NCI-H2029 treated with DMSO at 0.1 percent for 48 hours (cell line): ENCODE data around the gene CTDSPL.
"Not testable (repeated sequence)": the region's sequence is repeated elsewhere in the genome, so short reads cannot be mapped to it uniquely, and the experiment has no call there.

Experiments
- DNase-seq: peaks from one replicate; lab custom pipeline; 2025; lab: John Stamatoyannopoulos, UW

CTDSPL gene

GRCh38 chr3:37861620-37862041, at the start of gene CTDSPL:
TSS of gene CTDSPL (plus strand) at chr3:37861880. CDS start at chr3:37862200, 320 bp downstream.
- DNase-seq, result no peak

- no peak for DNase-seq
Measured at GRCh38 chr3:37812499-37812896, 49.2 kb upstream of the CTDSPL start.

GRCh38 chr3:37813403-37813802, 48.3 kb upstream of the CTDSPL start:
- no peak for DNase-seq

GRCh38 chr3:37814547-37814946, 47.1 kb upstream of the CTDSPL start:
- DNase-seq, result no peak

- not testable (repeated sequence) for DNase-seq
Measured at GRCh38 chr3:37815156-37815555, 46.5 kb upstream of the CTDSPL start.

GRCh38 chr3:37816271-37816670, 45.4 kb upstream of the CTDSPL start:
- DNase-seq, result no peak

- DNase-seq, result no peak
Measured at GRCh38 chr3:37819591-37819990, 42.1 kb upstream of the CTDSPL start.

GRCh38 chr3:37820286-37820685, 41.4 kb upstream of the CTDSPL start:
- DNase-seq, result no peak

- no peak for DNase-seq
Measured at GRCh38 chr3:37823189-37823588, 38.5 kb upstream of the CTDSPL start.

- DNase-seq, result no peak
Measured at GRCh38 chr3:37824090-37824953, 37.4 kb upstream of the CTDSPL start.

- DNase-seq, result peak; percentile 81
Measured at GRCh38 chr3:37824954-37825328, 36.7 kb upstream of the CTDSPL start.

- DNase-seq, result no peak
Measured at GRCh38 chr3:37825744-37826400, 35.8 kb upstream of the CTDSPL start.

- no peak for DNase-seq
Measured at GRCh38 chr3:37826502-37826901, 35.2 kb upstream of the CTDSPL start.

- no peak for DNase-seq
Measured at GRCh38 chr3:37826933-37827332, 34.7 kb upstream of the CTDSPL start.

- no peak for DNase-seq
Measured at GRCh38 chr3:37832480-37832879, 29.2 kb upstream of the CTDSPL start.

- no peak for DNase-seq
Measured at GRCh38 chr3:37833302-37834186, 28.1 kb upstream of the CTDSPL start.

GRCh38 chr3:37836589-37836988, 25.1 kb upstream of the CTDSPL start:
- no peak for DNase-seq

- DNase-seq, result no peak
Measured at GRCh38 chr3:37847689-37848088, 14.0 kb upstream of the CTDSPL start.

GRCh38 chr3:37849146-37849923, 12.3 kb upstream of the CTDSPL start:
- no peak for DNase-seq

GRCh38 chr3:37852097-37852496, 9.6 kb upstream of the CTDSPL start:
- DNase-seq, result no peak

- no peak for DNase-seq
Measured at GRCh38 chr3:37852771-37853170, 8.9 kb upstream of the CTDSPL start.
